Lung (tissue), 12 donors: ENCODE measurements around the gene PPP3CB. TPM values are rescaled to one million over a fixed set of nuclear protein-coding genes. Genes with fewer than 3 reads are reported as not detected.

ENCODE experiments used
- ATAC-seq: fragments of 200-7000 bp; cut with Tn5 transposase; one replicate; pipeline ENCODE4 v1.9.1; 2020; ENCODE audit warnings: moderate number of reproducible peaks; ENCODE audit not compliant: insufficient read depth, low FRiP score
- DNase-seq, 3 donors: peaks; one replicate each; pipeline ENCODE4 v3.0.0-alpha.2; 2013 to 2017
- H3K27ac ChIP-seq, 2 donors: one replicate each; pipeline ENCODE4 v1.5.1; 2013; ENCODE audit warnings: mild to moderate bottlenecking in 2 of 2, moderate library complexity in 2 of 2, control low read depth in 1 of 2, inconsistent platforms in 1 of 2, low read depth in 1 of 2, low read length in 1 of 2
- H3K27me3 ChIP-seq, 3 donors: one replicate each; pipeline ENCODE4 v1.5.1; 2013; ENCODE audit warnings: low read length in 2 of 3; ENCODE audit not compliant: control insufficient read depth in 3 of 3, insufficient read depth in 3 of 3
- H3K36me3 ChIP-seq, 4 donors: one replicate each; pipeline ENCODE4 v1.5.1; 2013; ENCODE audit warnings: low read length in 4 of 4, mild to moderate bottlenecking in 1 of 4, moderate library complexity in 1 of 4; ENCODE audit not compliant: control insufficient read depth in 4 of 4, insufficient read depth in 4 of 4
- H3K4me1 ChIP-seq, 5 donors: one replicate each; pipeline ENCODE4 v1.5.1; 2013; ENCODE audit warnings: low read length in 5 of 5, mild to moderate bottlenecking in 2 of 5, moderate library complexity in 1 of 5; ENCODE audit not compliant: control insufficient read depth in 5 of 5, insufficient read depth in 5 of 5
- H3K4me3 ChIP-seq: one replicate; pipeline ENCODE4 v1.5.1; 2013; ENCODE audit warnings: mild to moderate bottlenecking, control low read depth, moderate library complexity
- H3K9ac ChIP-seq, 2 donors: one replicate each; pipeline ENCODE4 v1.5.1; 2013; ENCODE audit warnings: low read length in 2 of 2, control low read depth in 1 of 2; ENCODE audit not compliant: insufficient read depth in 1 of 2
- H3K9me3 ChIP-seq, 4 donors: one replicate each; pipeline ENCODE4 v1.5.1; 2013; ENCODE audit warnings: low read length in 3 of 4, mild to moderate bottlenecking in 1 of 4, moderate library complexity in 1 of 4; ENCODE audit not compliant: control insufficient read depth in 4 of 4, insufficient read depth in 3 of 4
- CTCF ChIP-seq: IDR thresholded peaks from 2 replicates; pipeline ENCODE4 v1.5.1; 2012; ENCODE audit warnings: mild to moderate bottlenecking; ENCODE audit errors: control extremely low read depth, extremely low read depth
- WGBS, 2 donors: extraction: QIAGEN DNeasy Blood & Tissue Kit; methylation state at CpG; one replicate each; pipeline ENCODE4 v1.1.7; 2013; 5-methylcytosine and 5-hydroxymethylcytosine counted together
- polyA plus RNA-seq, 2 donors: library from polyadenylated mRNA; stranded (reverse); fragments of 200-250 nt; gene quantifications; one replicate each; pipeline ENCODE4 v1.2.1, GENCODE V29; 2013
- total RNA-seq, 2 donors: library from RNA; depleted of rRNA in 1 of 2; stranded (reverse); fragments of >200 nt in 1 of 2; gene quantifications; one replicate each; pipeline ENCODE4 v1.2.1, GENCODE V29; 2014 to 2021
- donor health status: control.
- donor health status: control.
- donor health status: Bipolar disorder and iron deficiency.
- donor health status: healthy.
- donor health status: DM: yes; HTN: yes; CAD: no.

Gene PPP3CB
- total and polyA plus RNA-seq, 4 donors: 21.5 to 65.0 (median 28.4) TPM

GRCh38 chr10:73537288-73537687 is 41.5 kb upstream of the PPP3CB start:
- Histone ChIP-seq H3K36me3 (peaks cover 8 to 19% (median 17%) of the 10 kb centered on the region in 4 donors), H3K4me3 (no peak overlapping the region)
- 70 to 74% methylated on average over 2 of the region's 2 CpGs for WGBS, 2 donors

DNA sequence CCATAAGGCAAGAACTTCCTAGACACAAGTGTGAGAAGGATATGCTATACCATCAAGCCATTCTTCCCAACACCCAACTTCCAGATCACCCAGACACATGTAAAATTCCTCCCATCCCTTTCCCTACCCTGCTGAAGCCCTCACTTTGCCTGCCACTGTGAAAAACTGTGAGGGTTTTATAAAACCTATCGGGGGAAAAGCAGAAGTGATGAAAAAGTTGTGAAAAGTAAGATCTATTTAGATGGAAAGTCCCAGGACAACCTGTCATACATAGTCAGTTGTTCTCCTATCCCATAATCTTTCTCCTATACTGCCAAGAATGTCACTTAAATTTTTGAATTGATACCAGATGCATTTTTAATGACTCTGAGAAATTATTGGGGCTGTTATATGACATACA is 39.0 kb upstream of the PPP3CB start:
- WGBS, 2 donors: 77 to 83% methylated on average over 1 of the region's 1 CpG
- TF ChIP-seq CTCF: no peak
- ATAC-seq: no peak
- no peak for DNase-seq
- Histone ChIP-seq H3K4me1 (no peaks in the 10 kb centered on the region), H3K27me3 (no peaks in the 10 kb centered on the region), H3K9me3 (no peaks in the 10 kb centered on the region), H3K9ac (no peak overlapping the region), H3K27ac (no peak overlapping the region), H3K4me3 (no peak overlapping the region), H3K36me3 (peaks cover 0 to 18% (median 15%) of the 10 kb centered on the region in 4 donors)

More at GRCh38 chr10:73537288-73537687, 41.5 kb upstream of the PPP3CB start:
- no peaks in the 10 kb centered on the region for H3K9me3 ChIP-seq
- ATAC-seq: no peak
- TF ChIP-seq CTCF: no peak
- H3K27ac ChIP-seq: no peak overlapping the region
- no peak overlapping the region for H3K9ac ChIP-seq
- H3K27me3 ChIP-seq: no peaks in the 10 kb centered on the region
- H3K4me1 ChIP-seq: no peaks in the 10 kb centered on the region
- no peak for DNase-seq

- Histone ChIP-seq H3K27ac (no peak overlapping the region), H3K36me3 (peaks cover 0 to 28% (median 12%) of the 10 kb centered on the region in 4 donors), H3K9ac (no peak overlapping the region), H3K27me3 (no peaks in the 10 kb centered on the region), H3K4me1 (no peaks in the 10 kb centered on the region), H3K9me3 (no peaks in the 10 kb centered on the region), H3K4me3 (no peak overlapping the region)
- 95 to 96% methylated on average over 5 of the region's 5 CpGs for WGBS, 2 donors
- TF ChIP-seq CTCF: peak; percentile 82
- peak; percentile 58 for ATAC-seq
- peak; percentile 35 to 84 (median 80) for DNase-seq
These were observed 33.4 kb upstream of the PPP3CB start for GRCh38 chr10:73529089-73529832.
